A673 (cell line): Measurements from ENCODE around the gene BTG1. TPM values are rescaled to one million over a fixed set of nuclear protein-coding genes. Genes with fewer than 3 reads are reported as not detected.
A peak's percentile ranks its signal among the peaks of the same experiment; 100 is the strongest.

Experiments
- BruUV-seq: library from RNA; stranded (reverse); fragments of 400-500 nt; replicated peaks from 2 replicates; lab custom pipeline; 2021; lab: Mats Ljungman, UMichigan
- CTCF ChIA-PET: fragments of 300-600 bp; sonication (Branson Sonifier 250); formaldehyde crosslinking; loops from one replicate; lab custom pipeline; 2022; ENCODE audit warnings: antibody characterized with exemption; lab: Charles Lee
- POLR2A ChIA-PET: fragments of 300-600 bp; sonication (Branson Sonifier 250); formaldehyde crosslinking; loops from one replicate; lab custom pipeline; 2022; ENCODE audit warnings: antibody characterized with exemption; ENCODE audit not compliant: low non-redundant PET; lab: Charles Lee
- DNase-seq: peaks from one replicate; pipeline ENCODE4 v3.0.0-alpha.2; 2015; ENCODE audit warnings: low spot score
- H3K27ac ChIP-seq: fragments of 200-600 bp; sonication (generic); 2 replicates; pipeline ENCODE4 v1.5.1; 2016; ENCODE audit warnings: mixed run types, low read depth, mild to moderate bottlenecking, mixed read lengths, antibody characterized with exemption, low read length; ENCODE audit not compliant: poor library complexity, severe bottlenecking
- H3K27me3 ChIP-seq: fragments of 200-600 bp; sonication (generic); replicated peaks from 2 replicates; pipeline ENCODE4 v1.6.1; 2017; ENCODE audit warnings: mixed run types, low read depth, mild to moderate bottlenecking, mixed read lengths, antibody characterized with exemption, low read length; ENCODE audit not compliant: insufficient read depth, poor library complexity
- H3K36me3 ChIP-seq: fragments of 200-600 bp; sonication (generic); 2 replicates; pipeline ENCODE4 v1.6.1; 2016; ENCODE audit warnings: mixed run types, mild to moderate bottlenecking, mixed read lengths, antibody characterized with exemption, low read length; ENCODE audit not compliant: insufficient read depth, poor library complexity, severe bottlenecking
- H3K4me1 ChIP-seq: fragments of 200-600 bp; sonication (generic); 2 replicates; pipeline ENCODE4 v1.6.1; 2017; ENCODE audit warnings: mixed run types, mild to moderate bottlenecking, mixed read lengths, antibody characterized with exemption, low read length; ENCODE audit not compliant: insufficient read depth, poor library complexity, severe bottlenecking
- H3K4me3 ChIP-seq: fragments of 200-600 bp; sonication (generic); 2 replicates; pipeline ENCODE4 v1.5.1; 2016; ENCODE audit warnings: low read depth, mixed run types, mild to moderate bottlenecking, mixed read lengths, low read length; ENCODE audit not compliant: poor library complexity, severe bottlenecking
- H3K9me3 ChIP-seq: fragments of 200-600 bp; sonication (generic); 2 replicates; pipeline ENCODE4 v1.6.1; 2016; ENCODE audit warnings: mixed run types, low read depth, mild to moderate bottlenecking, mixed read lengths, antibody characterized with exemption, low read length; ENCODE audit not compliant: poor library complexity, severe bottlenecking
- CTCF ChIP-seq: fragments of 300-800, 200-600 bp; sonication (generic); conservative IDR thresholded peaks from 2 replicates; pipeline ENCODE4 v1.5.1; 2017; ENCODE audit warnings: low read depth, mild to moderate bottlenecking, antibody characterized with exemption, low read length, moderate library complexity, mixed read lengths
- EZH2 ChIP-seq: fragments of 200-600 bp; sonication (generic); IDR thresholded peaks from 2 replicates; pipeline ENCODE4 v1.6.1; 2017; ENCODE audit warnings: borderline replicate concordance, low read depth, mild to moderate bottlenecking, mixed read lengths, antibody characterized with exemption, low read length; ENCODE audit not compliant: poor library complexity, severe bottlenecking
- intact Hi-C: fragments of 100-400 bp; cut with micrococcal nuclease; formaldehyde crosslinking; loops from one replicate; pipeline ENCODE4 v1.10.0; 2022; ENCODE audit not compliant: unreplicated experiment
- total RNA-seq: library from RNA; stranded (reverse); gene quantifications from 2 replicates; pipeline ENCODE4 v1.2.3, GENCODE V29; 2021

BTG1 gene
- total RNA-seq, 1 experiment from 2014 or later = 18.0 TPM

- CTCF ChIA-PET = no interaction called here
- H3K9me3 ChIP-seq = no peaks in the 10 kb centered on the region
Observed at GRCh38 chr12:92193063-92193462, 47.4 kb upstream of the BTG1 start.

GRCh38 chr12:92192360-92192759 is 46.7 kb upstream of the BTG1 start:
- Histone ChIP-seq H3K27me3 (no peaks in the 10 kb centered on the region), H3K27ac (no peak overlapping the region), H3K4me1 (peaks cover 40% of the 10 kb centered on the region), H3K4me3 (no peak overlapping the region), H3K9me3 (no peaks in the 10 kb centered on the region), H3K36me3 (no peaks in the 10 kb centered on the region)
- CTCF ChIA-PET = no interaction called here
- intact Hi-C loops = no loop called here
- TF ChIP-seq CTCF (no peak), EZH2 (no peak)
- POLR2A ChIA-PET = no interaction called here
- no TSS peak for BruUV-seq
- DNase-seq = no peak

More at GRCh38 chr12:92193063-92193462, 47.4 kb upstream of the BTG1 start:
- DNase-seq = no peak
- no peaks in the 10 kb centered on the region for H3K36me3 ChIP-seq
- BruUV-seq = no TSS peak
- TF ChIP-seq EZH2 (no peak), CTCF (no peak)
- POLR2A ChIA-PET = no interaction called here
- H3K4me3 ChIP-seq = no peak overlapping the region
- no peaks in the 10 kb centered on the region for H3K27me3 ChIP-seq
- no peak overlapping the region for H3K27ac ChIP-seq
- H3K4me1 ChIP-seq = peaks cover 40% of the 10 kb centered on the region
- intact Hi-C loops = no loop called here

- Histone ChIP-seq H3K27ac (no peak overlapping the region), H3K4me1 (peaks cover 40% of the 10 kb centered on the region), H3K4me3 (no peak overlapping the region), H3K27me3 (no peaks in the 10 kb centered on the region), H3K36me3 (no peaks in the 10 kb centered on the region), H3K9me3 (no peaks in the 10 kb centered on the region)
- ChIA-PET CTCF (no interaction called here), POLR2A (no interaction called here)
- peak; percentile 62 for DNase-seq
- BruUV-seq = no TSS peak
- intact Hi-C loops = no loop called here
- TF ChIP-seq EZH2 = no peak
- no peak for TF ChIP-seq CTCF
Observed at GRCh38 chr12:92191061-92191460, 45.4 kb upstream of the BTG1 start.
